Measurements from ENCODE around the gene RDH5. TPM values are rescaled to one million over a fixed set of nuclear protein-coding genes. Genes with fewer than 3 reads are reported as not detected.
A peak's percentile ranks its signal among the peaks of the same experiment; 100 is the strongest.

The RDH5 gene
- total RNA-seq, 6 experiments from 2014 or later, result 6.6 to 13.2 (median 7.8) TPM

DNA sequence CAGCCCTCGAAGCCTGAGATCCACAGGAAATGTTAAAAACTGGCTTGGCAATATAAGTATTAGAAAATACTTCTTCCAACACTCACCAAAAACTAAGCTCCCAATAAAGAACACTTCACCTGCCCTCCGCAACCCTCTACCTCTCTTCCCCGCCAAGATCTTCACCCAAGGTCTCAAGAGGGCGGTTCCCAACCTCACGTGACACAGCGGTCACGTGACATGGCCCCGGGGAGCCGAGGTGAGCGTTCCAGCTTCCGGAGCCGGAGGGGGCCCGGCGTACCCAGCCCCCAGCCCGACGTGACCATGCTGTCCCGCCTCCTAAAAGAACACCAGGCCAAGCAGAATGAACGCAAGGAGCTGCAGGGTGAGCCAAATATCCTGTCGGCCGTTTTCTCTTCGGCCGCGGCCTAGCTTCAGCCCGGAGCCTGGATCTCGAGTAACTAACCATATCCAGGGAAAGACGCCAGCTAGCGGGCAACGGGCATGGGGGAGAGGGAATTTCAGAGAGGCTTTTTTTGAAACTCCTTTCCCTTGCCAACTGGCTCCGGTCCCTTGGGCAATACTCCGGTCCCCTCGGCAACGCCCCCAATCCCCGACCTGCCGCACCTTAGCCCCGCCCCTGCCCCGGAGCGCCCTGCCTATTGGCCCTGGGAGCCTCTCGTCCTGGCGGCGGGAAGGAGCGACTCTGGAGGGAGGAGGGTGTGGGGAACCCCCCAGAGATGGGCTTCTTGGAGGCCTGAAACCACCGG is 4.2 kb upstream of the RDH5 start, which contains the start of gene BLOC1S1:
Gene BLOC1S1, plus strand, starts transcription at position 214 of the 749 bp plus-strand sequence. Its CDS starts 6 bp downstream, at position 220.
- TF ChIP-seq, protein P1, sequence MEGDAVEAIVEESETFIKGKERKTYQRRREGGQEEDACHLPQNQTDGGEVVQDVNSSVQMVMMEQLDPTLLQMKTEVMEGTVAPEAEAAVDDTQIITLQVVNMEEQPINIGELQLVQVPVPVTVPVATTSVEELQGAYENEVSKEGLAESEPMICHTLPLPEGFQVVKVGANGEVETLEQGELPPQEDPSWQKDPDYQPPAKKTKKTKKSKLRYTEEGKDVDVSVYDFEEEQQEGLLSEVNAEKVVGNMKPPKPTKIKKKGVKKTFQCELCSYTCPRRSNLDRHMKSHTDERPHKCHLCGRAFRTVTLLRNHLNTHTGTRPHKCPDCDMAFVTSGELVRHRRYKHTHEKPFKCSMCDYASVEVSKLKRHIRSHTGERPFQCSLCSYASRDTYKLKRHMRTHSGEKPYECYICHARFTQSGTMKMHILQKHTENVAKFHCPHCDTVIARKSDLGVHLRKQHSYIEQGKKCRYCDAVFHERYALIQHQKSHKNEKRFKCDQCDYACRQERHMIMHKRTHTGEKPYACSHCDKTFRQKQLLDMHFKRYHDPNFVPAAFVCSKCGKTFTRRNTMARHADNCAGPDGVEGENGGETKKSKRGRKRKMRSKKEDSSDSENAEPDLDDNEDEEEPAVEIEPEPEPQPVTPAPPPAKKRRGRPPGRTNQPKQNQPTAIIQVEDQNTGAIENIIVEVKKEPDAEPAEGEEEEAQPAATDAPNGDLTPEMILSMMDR (IDR thresholded peaks at IDR 0.05), result peak; percentile 36
- H3K9me3 Mint-ChIP-seq, result no peaks in the 10 kb centered on the region
- no peaks in the 10 kb centered on the region for H3K36me3 Mint-ChIP-seq (ENCODE audit: low read depth)
- peak within 1 kb of the TSS; percentile 92 for H3K4me3 Mint-ChIP-seq
- H3K4me1 Mint-ChIP-seq (ENCODE audit: low read depth), result peaks cover 79% of the 10 kb centered on the region
- peak within 1 kb of the TSS; percentile 90 for H3K27ac Mint-ChIP-seq
- DNase-seq, result peak; percentile 83
- H3K27me3 Mint-ChIP-seq (ENCODE audit: insufficient read depth), result peaks cover 10% of the 10 kb centered on the region

DNA sequence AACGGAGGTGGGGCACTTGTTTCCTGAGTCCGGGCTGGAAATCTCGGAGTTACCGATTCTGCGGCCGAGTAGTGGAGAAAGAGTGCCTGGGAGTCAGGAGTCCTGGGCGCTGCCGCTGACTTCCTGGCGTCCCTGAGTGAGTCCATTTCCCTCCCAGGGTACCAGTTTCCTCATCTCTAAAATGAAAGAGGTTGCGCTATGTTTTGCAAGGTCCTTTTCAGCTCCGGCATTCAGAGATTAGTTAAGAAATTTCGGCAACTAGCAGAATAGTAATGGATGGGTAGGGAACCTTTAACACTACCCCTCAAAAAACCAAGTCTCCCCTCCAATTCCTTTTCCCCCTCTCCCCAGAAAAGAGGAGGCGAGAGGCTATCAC is 3.6 kb upstream of the RDH5 start:
- Mint-ChIP-seq H3K4me3 (peak overlapping the region; percentile 92), H3K9me3 (no peaks in the 10 kb centered on the region), H3K27ac (peak overlapping the region; percentile 90), H3K36me3 (ENCODE audit: low read depth) (no peaks in the 10 kb centered on the region), H3K27me3 (ENCODE audit: insufficient read depth) (peaks cover 14% of the 10 kb centered on the region), H3K4me1 (ENCODE audit: low read depth) (peaks cover 85% of the 10 kb centered on the region)
- TF ChIP-seq, protein P1 (IDR thresholded peaks at IDR 0.05), result no peak
- DNase-seq, result no peak

DNA sequence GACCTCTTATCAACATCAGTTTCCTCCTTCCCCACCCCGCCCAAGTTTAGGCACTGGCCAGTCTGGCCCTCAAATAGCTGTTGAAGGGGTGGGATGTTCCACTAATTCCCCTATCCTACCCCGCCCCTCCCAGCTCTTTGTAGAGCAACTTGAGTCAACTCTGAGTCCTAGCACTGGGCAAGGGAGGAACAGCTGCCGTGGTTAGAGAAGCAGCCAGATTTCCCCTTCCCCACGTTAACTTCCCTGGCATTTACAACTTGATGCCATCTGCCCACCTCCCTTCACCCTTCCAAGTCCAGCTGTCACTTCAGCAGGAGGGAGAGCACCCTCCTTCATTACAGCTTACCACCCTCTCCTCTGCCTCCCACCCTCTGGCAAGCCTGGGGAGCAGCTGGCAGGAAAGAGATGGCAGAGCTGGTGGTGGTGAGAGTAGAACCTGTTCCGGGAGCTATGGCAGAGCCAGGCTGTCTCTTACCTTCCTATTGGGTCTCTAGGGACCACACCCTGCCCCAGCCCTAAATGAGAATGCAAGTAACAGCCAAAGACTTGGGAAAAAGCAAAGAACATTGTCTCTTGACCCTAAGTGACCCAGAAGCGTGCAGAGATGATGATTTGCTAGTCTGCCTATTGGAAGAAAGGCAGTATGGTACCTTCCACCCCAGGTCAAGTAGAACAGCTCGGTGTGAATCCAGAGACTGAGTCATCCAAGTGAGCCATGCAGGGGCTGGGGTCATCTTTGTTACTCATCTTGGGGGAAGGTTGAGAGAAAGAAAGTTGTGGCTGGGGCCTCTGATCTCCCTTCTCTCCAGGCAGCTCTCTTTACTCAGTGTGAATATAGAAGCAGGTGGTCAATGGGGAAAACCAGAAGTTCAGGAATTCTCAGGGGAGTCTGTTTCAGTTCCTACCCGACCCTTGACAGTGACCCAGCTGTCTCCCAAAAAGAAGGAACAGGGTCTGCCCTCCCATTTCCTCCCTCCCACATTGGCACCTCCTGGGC is 2.9 kb upstream of the RDH5 start:
- H3K27ac Mint-ChIP-seq, result peak overlapping the region; percentile 90
- H3K4me1 Mint-ChIP-seq (ENCODE audit: low read depth), result peaks cover 87% of the 10 kb centered on the region
- no peaks in the 10 kb centered on the region for H3K9me3 Mint-ChIP-seq
- H3K27me3 Mint-ChIP-seq (ENCODE audit: insufficient read depth), result peaks cover 15% of the 10 kb centered on the region
- TF ChIP-seq, protein P1 (IDR thresholded peaks at IDR 0.05), result no peak
- H3K36me3 Mint-ChIP-seq (ENCODE audit: low read depth), result no peaks in the 10 kb centered on the region
- H3K4me3 Mint-ChIP-seq, result peak overlapping the region; percentile 92
- DNase-seq, result peak; percentile 57

DNA sequence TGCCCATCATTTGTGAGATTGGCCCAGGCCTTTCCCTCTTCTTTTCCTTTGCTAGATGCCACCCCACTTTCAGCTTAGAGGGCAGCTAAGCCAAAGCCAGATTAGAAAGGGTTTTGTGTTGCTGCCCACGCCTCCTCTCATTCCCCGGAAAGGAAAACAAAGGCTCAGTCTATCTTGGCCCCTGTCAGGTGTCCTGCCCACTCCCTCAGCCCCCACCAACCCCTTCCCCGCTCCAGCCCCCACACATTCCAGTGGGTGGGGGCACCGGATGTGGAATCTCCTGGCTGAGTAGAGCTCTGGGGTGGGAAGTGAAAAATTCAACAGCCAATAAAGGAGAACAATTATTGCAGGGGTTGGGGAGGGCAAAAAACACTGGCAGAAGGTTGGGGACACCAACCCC is 2.2 kb upstream of the RDH5 start:
- Mint-ChIP-seq H3K27ac (peak overlapping the region; percentile 90), H3K9me3 (no peaks in the 10 kb centered on the region), H3K4me3 (peak overlapping the region; percentile 92), H3K4me1 (ENCODE audit: low read depth) (peaks cover 80% of the 10 kb centered on the region), H3K36me3 (ENCODE audit: low read depth) (peaks cover under 1% of the 10 kb centered on the region), H3K27me3 (ENCODE audit: insufficient read depth) (peaks cover 15% of the 10 kb centered on the region)
- no peak for DNase-seq
- TF ChIP-seq, protein P1 (IDR thresholded peaks at IDR 0.05), result no peak

DNA sequence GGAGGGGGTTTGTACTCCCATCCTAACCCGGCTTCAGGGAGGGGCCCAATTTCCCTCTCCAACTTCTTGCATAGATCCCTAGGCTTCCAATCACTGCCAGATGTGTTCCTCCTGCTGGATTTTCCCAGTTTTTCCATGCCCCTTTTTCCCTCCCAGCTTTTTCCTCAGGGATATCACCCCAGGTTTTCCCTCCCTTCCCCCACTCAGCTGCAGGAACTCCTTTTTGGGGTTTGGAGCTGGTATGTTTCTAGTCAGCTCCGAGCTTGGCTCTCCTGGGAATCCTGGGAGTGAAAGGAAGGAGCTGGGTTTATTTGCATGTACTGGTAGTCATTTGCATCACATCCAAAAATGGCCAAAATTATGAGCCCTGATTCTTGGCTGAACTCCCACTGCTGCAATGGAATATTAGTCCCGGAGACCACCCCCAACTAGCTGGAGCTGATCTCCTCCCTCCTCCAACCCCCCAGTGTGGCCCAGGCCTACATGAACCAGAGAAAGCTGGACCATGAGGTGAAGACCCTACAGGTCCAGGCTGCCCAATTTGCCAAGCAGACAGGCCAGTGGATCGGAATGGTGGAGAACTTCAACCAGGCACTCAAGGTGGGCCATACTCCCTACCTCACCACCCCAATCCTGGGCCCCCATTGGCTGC is 1.4 kb upstream of the RDH5 start:
- TF ChIP-seq, protein P1 (IDR thresholded peaks at IDR 0.05), result no peak
- Mint-ChIP-seq H3K9me3 (no peaks in the 10 kb centered on the region), H3K27ac (peak overlapping the region; percentile 90), H3K4me1 (ENCODE audit: low read depth) (peaks cover 80% of the 10 kb centered on the region), H3K36me3 (ENCODE audit: low read depth) (peaks cover 8% of the 10 kb centered on the region), H3K27me3 (ENCODE audit: insufficient read depth) (peaks cover 18% of the 10 kb centered on the region), H3K4me3 (peak overlapping the region; percentile 92)
- DNase-seq, result no peak

Data from HFFc6 (cell line).